Aorta (tissue), 5 donors: ENCODE measurements around the gene GNG3. TPM values are rescaled to one million over a fixed set of nuclear protein-coding genes. Genes with fewer than 3 reads are reported as not detected.

Experiments
- ATAC-seq: fragments of 200-7000 bp; cut with Tn5 transposase; one replicate; pipeline ENCODE4 v1.9.1; 2022; ENCODE audit warnings: moderate library complexity; ENCODE audit not compliant: low FRiP score
- DNase-seq, 2 donors: peaks; one replicate each; pipeline ENCODE4 v3.0.0-alpha.2; 2020
- H3K27ac ChIP-seq, 2 donors: one replicate each; pipeline ENCODE4 v1.5.1; 2013; ENCODE audit warnings: low read length in 2 of 2, mild to moderate bottlenecking in 2 of 2, moderate library complexity in 2 of 2, control low read depth in 1 of 2, inconsistent platforms in 1 of 2, low read depth in 1 of 2
- H3K27me3 ChIP-seq, 2 donors: one replicate each; pipeline ENCODE4 v1.6.1; 2013; ENCODE audit warnings: control low read depth in 1 of 2, low read length in 1 of 2, mild to moderate bottlenecking in 1 of 2, moderate library complexity in 1 of 2; ENCODE audit not compliant: insufficient read depth in 2 of 2, control insufficient read depth in 1 of 2
- H3K36me3 ChIP-seq, 2 donors: one replicate each; pipeline ENCODE4 v1.6.1; 2013; ENCODE audit warnings: control low read depth in 1 of 2, low read length in 1 of 2, mild to moderate bottlenecking in 1 of 2; ENCODE audit not compliant: insufficient read depth in 2 of 2, control insufficient read depth in 1 of 2
- H3K4me1 ChIP-seq, 2 donors: one replicate each; pipeline ENCODE4 v1.6.1; 2013; ENCODE audit warnings: low read length in 2 of 2, control low read depth in 1 of 2, mild to moderate bottlenecking in 1 of 2, moderate library complexity in 1 of 2; ENCODE audit not compliant: insufficient read depth in 2 of 2, control insufficient read depth in 1 of 2
- H3K4me3 ChIP-seq, 2 donors: one replicate each; pipeline ENCODE4 v1.5.1; 2013; ENCODE audit warnings: low read length in 2 of 2, control low read depth in 1 of 2, mild to moderate bottlenecking in 1 of 2
- H3K9me3 ChIP-seq: one replicate; pipeline ENCODE4 v1.6.1; 2013; ENCODE audit warnings: mild to moderate bottlenecking, low read length; ENCODE audit not compliant: control insufficient read depth
- WGBS, 2 donors: extraction: QIAGEN DNeasy Blood & Tissue Kit; methylation state at CpG; one replicate each; pipeline ENCODE4 v1.1.7; 2013; 5-methylcytosine and 5-hydroxymethylcytosine counted together
- intact Hi-C, 2 donors: fragments of 100-400 bp; cut with DNase I; formaldehyde crosslinking; loops; one replicate each; pipeline versions ENCODE4 v1.14.2 to v1.15.0; 2022
- polyA plus RNA-seq, 2 donors: library from polyadenylated mRNA; stranded (reverse); fragments of 200-250 nt; gene quantifications; one replicate each; pipeline ENCODE4 v1.2.3, GENCODE V29; 2013
- total RNA-seq, 2 donors: library from RNA; stranded (reverse); fragmentation: NEBNext Ultra II Directional; extraction: Animal tissue kit (Norgen Biotek cat#: 25700); gene quantifications; one replicate each; pipeline ENCODE4 v1.2.1, GENCODE V29; 2021
- donor health status: healthy with polysubstance abuse.
- donor health status: Bipolar disorder and iron deficiency.
- donor health status: DM: no; HTN: no; CAD: no.
- donor health status: DM: no; HTN: no; CAD: no.
- donor health status: DM: yes; HTN: yes; CAD: no.

Gene GNG3
- total and polyA plus RNA-seq, 4 donors, result 0.33 TPM; not detected in 3

DNA sequence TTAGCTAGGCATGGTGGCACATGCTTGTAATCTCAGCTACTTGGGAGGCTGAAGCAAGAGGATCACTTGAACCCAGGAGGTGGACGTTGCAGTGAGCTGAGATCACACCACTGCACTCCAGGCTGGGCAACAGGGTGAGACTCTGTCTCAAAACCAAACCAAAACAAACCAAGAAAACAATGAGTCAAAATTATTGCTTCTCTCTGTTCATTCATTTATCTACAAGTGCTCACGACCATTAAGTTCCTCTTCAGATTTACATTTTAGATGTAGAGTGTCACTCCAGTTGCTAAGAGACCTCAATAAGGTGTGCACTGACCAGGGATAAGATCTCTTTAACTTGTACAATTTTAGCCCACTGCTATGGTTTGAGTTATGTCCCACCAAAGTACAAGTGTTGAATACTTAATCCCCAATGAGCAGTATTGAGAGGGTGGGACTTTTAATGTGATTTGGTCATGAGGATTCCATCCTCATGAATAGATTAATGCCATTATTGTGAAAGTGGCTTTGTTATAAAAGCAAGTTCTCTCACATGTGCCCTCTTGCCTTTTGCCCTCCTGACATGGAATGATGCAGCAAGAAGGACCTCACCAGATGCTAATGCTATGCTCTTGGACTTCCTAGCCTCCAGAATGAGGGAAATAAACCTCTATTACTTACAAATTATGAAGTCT is 12.0 kb downstream of the GNG3 start:
- Histone ChIP-seq H3K27me3 (no peaks in the 10 kb centered on the region), H3K4me3 (no peak overlapping the region), H3K27ac (no peak overlapping the region), H3K36me3 (peaks cover 16 to 21% of the 10 kb centered on the region in 2 donors), H3K4me1 (no peaks in the 10 kb centered on the region), H3K9me3 (no peaks in the 10 kb centered on the region)
- DNase-seq (no peak), ATAC-seq (no peak)
- intact Hi-C loops, result no loop called here
- 81 to 82% methylated on average over 2 of the region's 2 CpGs for WGBS, 2 donors

DNA sequence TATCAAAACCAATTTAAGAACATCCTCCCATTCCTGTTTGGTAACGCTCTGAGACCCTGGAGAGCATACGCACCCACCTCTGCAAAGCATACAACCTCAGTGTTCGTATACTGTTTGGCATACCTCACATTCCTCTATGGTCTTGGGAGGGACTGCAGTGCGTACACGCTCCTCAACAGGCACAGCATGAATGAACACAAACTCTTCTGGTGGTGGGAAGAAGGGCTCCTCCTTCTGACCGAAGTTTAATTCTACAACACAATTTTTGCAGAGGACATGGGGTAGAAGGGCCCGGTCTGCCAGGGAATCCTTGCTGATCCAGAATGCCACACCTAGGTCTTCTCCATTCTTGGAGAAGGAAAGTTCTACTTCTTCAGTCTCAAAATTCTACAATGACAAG is 14.5 kb downstream of the GNG3 start:
- DNase-seq (no peak), ATAC-seq (no peak)
- Histone ChIP-seq H3K27me3 (no peaks in the 10 kb centered on the region), H3K27ac (no peak overlapping the region), H3K4me3 (no peak overlapping the region), H3K9me3 (no peaks in the 10 kb centered on the region), H3K36me3 (peaks cover 11 to 16% of the 10 kb centered on the region in 2 donors), H3K4me1 (no peaks in the 10 kb centered on the region)
- intact Hi-C loops, result no loop called here
- 40 to 47% methylated on average over 7 of the region's 7 CpGs for WGBS, 2 donors

GRCh38 chr11:62724171-62724570 is 16.7 kb downstream of the GNG3 start:
- ATAC-seq (no peak), DNase-seq (no peak)
- no peaks in the 10 kb centered on the region for H3K4me1 ChIP-seq
- intact Hi-C loops, result no loop called here
- no peak overlapping the region for H3K27ac ChIP-seq
- H3K9me3 ChIP-seq, result no peaks in the 10 kb centered on the region
- 41 to 45% methylated on average over 8 of the region's 8 CpGs for WGBS, 2 donors
- H3K36me3 ChIP-seq, result peaks cover 7 to 14% of the 10 kb centered on the region in 2 donors
- no peaks in the 10 kb centered on the region for H3K27me3 ChIP-seq
- no peak overlapping the region for H3K4me3 ChIP-seq

DNA sequence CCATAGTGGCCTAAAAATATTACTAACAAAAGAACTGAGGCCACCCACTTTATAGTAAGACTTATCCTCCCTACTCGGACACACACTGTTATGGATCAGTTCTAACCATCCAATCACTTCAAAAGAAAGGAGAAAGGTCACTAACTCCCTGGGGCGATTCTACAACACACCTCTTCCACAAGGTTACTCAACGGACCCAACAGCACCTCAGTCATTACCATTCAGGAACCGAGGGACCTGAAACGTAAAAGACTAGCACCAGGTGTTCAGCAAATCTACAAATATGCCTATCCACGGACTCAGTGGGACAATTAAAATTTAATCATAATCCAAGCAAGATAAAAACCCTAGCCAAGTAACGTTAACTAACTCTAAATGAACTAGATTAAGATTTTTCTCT is 18.2 kb downstream of the GNG3 start:
- H3K27me3 ChIP-seq, result no peaks in the 10 kb centered on the region
- intact Hi-C loops, result loop anchor here in 1 of 2 donors (5.0 kb wide), 1 partner anchor 47 kb away; the partner anchor contains the start of gene TAF6L
- 1 to 2% methylated on average over 7 of the region's 7 CpGs for whole genome bisulfite sequencing, 2 donors

DNA sequence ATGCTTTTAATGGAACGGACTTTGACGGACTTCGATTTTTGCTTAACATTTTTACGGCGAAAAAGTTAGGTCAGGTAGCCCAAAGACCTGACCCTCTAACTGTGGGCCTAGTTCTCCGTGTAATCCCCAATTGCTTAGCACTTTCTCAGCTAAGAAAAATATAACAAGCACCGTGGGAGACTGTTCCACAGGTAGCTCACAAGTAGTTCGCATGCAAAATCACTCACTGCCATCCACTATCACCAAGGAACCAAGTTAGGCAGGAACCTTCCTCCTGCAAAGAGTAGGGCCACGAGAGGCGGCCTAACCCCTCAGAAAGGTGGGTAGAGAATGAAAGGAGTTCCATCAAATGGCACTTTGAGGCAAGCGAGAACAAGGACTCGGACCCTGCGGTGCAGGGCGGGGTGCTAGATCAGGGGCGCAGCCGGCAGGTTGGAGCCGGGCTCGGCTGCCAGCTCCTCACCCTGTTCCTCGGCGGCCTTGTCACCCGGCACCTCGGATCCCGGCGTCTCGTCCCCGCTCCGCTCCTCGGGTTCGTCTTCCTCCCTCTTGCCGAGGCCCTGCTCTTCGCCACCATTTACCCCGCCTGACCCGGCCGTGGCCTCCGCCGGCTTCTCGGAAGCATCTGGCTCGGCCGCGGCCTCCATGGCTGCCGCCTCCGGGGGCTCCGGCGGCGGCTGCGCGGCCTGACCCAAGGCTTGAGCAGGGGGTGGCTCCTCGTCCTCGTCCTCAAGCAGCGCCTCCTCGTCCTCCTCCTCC is 18.9 kb downstream of the GNG3 start:
- Histone ChIP-seq H3K9me3 (no peaks in the 10 kb centered on the region), H3K4me3 (peak overlapping the region; percentile 57 to 84), H3K36me3 (peaks cover 6 to 10% of the 10 kb centered on the region in 2 donors), H3K27ac (peak overlapping the region; percentile 70 to 78), H3K27me3 (no peaks in the 10 kb centered on the region), H3K4me1 (no peaks in the 10 kb centered on the region)
- intact Hi-C loops, result loop anchor here in 1 of 2 donors (5.0 kb wide), 1 partner anchor 46 kb away; the partner anchor contains the start of gene TAF6L
- no peak for DNase-seq
- ATAC-seq, result no peak
- WGBS, 2 donors, result 0% methylated on average over 42 to 51 of the region's 51 CpGs

More for the DNA sequence above, 18.2 kb downstream of the GNG3 start:
- DNase-seq (no peak), ATAC-seq (no peak)
- H3K9me3 ChIP-seq, result no peaks in the 10 kb centered on the region
- H3K36me3 ChIP-seq, result peaks cover 6 to 10% of the 10 kb centered on the region in 2 donors
- no peak overlapping the region for H3K27ac ChIP-seq
- peak overlapping the region; percentile 57 to 84 for H3K4me3 ChIP-seq
- H3K4me1 ChIP-seq, result no peaks in the 10 kb centered on the region

DNA sequence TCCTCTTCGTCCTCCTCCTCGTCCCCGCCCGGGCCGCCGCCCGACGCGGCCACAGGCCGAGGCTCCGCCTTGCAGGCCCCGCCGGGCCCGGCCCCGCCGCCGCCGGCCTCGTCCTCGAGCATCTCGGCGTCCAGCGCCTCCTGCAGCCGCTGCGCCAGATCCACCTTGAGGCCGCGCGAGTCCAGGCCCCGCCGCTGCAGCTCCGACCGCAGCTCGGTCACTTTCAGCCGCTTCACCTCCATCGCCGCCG is 19.4 kb downstream of the GNG3 start:
- Histone ChIP-seq H3K4me1 (no peaks in the 10 kb centered on the region), H3K4me3 (peak overlapping the region; percentile 57 to 84), H3K27me3 (no peaks in the 10 kb centered on the region), H3K27ac (peak overlapping the region; percentile 70 to 78), H3K9me3 (no peaks in the 10 kb centered on the region), H3K36me3 (peaks cover 5 to 6% of the 10 kb centered on the region in 2 donors)
- 0 to 1% methylated on average over 11 to 37 of the region's 37 CpGs for WGBS, 2 donors
- ATAC-seq (peak; percentile 4), DNase-seq (no peak)
- intact Hi-C loops, result loop anchor here in 1 of 2 donors (5.0 kb wide), 1 partner anchor 45 kb away; the partner anchor contains the start of gene TAF6L

GRCh38 chr11:62727165-62727871 is 19.8 kb downstream of the GNG3 start, which contains the start of gene HNRNPUL2:
Gene HNRNPUL2 (minus strand): TSS chr11:62727457. CDS start chr11:62727156, 301 bp downstream.
- ATAC-seq (peak; percentile 96), DNase-seq (peak; percentile 99)
- H3K27me3 ChIP-seq, result no peaks in the 10 kb centered on the region
- H3K4me3 ChIP-seq, result peak within 1 kb of the TSS; percentile 84 to 99
- intact Hi-C loops, result loop anchor here in 1 of 2 donors (5.0 kb wide), 1 partner anchor 45 kb away; the partner anchor contains the start of gene TAF6L
- peak within 1 kb of the TSS; percentile 78 to 100 for H3K27ac ChIP-seq
- no peaks in the 10 kb centered on the region for H3K9me3 ChIP-seq
- 0 to 1% methylated on average over 50 to 72 of the region's 72 CpGs for WGBS, 2 donors
- no peaks in the 10 kb centered on the region for H3K4me1 ChIP-seq
- peaks cover 2 to 4% of the 10 kb centered on the region in 2 donors for H3K36me3 ChIP-seq

DNA sequence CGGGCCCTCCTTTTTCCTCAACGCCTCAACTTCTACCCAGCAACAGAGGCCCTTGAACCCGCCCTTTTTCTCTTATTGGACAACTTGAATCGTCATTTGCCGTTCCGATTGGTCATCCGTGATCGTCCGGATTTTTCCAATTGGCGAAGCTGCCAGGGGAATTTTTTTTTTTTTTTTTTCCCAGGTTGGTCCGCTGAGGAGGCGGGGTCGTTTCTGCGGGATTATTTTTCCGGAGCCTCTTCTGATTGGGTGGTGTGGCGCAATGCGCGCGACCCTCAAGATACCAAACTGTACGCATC is 20.3 kb downstream of the GNG3 start:
- Histone ChIP-seq H3K4me3 (peak overlapping the region; percentile 54 to 99), H3K9me3 (no peaks in the 10 kb centered on the region), H3K27me3 (no peaks in the 10 kb centered on the region), H3K36me3 (peaks cover 0 to 4% of the 10 kb centered on the region in 2 donors), H3K27ac (peak overlapping the region in 1 of 2 donors; percentile 100), H3K4me1 (no peaks in the 10 kb centered on the region)
- ATAC-seq (peak; percentile 92), DNase-seq (peak; percentile 87 to 90)
- WGBS, 2 donors, result 0% methylated on average over 20 of the region's 20 CpGs
- intact Hi-C loops, result loop anchor here in 1 of 2 donors (5.0 kb wide), 1 partner anchor 44 kb away; the partner anchor contains the start of gene TAF6L
